OCI-M1 (cell line): ENCODE measurements around the gene PDE9A.
A peak's percentile ranks its signal among the peaks of the same experiment; 100 is the strongest.

Experiments
- DNase-seq: peaks from one replicate; lab custom pipeline; 2025; lab: John Stamatoyannopoulos, UW

The PDE9A gene

GRCh38 chr21:42771503-42771805 is 118.0 kb downstream of the PDE9A start:
- no peak for DNase-seq

GRCh38 chr21:42775123-42775522 is 121.7 kb downstream of the PDE9A start:
- no peak for DNase-seq

- DNase-seq: no peak
These were observed 122.5 kb downstream of the PDE9A start for GRCh38 chr21:42775891-42776290.

GRCh38 chr21:42777064-42777756 is 123.8 kb downstream of the PDE9A start:
- DNase-seq: no peak

- no peak for DNase-seq
These were observed 124.4 kb downstream of the PDE9A start for GRCh38 chr21:42777757-42778344.

GRCh38 chr21:42779431-42779861 is 126.0 kb downstream of the PDE9A start:
- no peak for DNase-seq

GRCh38 chr21:42780617-42781016 is 127.2 kb downstream of the PDE9A start:
- no peak for DNase-seq

- no peak for DNase-seq
These were observed 127.9 kb downstream of the PDE9A start for GRCh38 chr21:42781150-42781970.

GRCh38 chr21:42781971-42782722 is 128.7 kb downstream of the PDE9A start:
- no peak for DNase-seq

- DNase-seq: no peak
These were observed 129.4 kb downstream of the PDE9A start for GRCh38 chr21:42782723-42783242.

GRCh38 chr21:42784276-42784675 is 130.9 kb downstream of the PDE9A start:
- DNase-seq: no peak

GRCh38 chr21:42784896-42785451 is 131.6 kb downstream of the PDE9A start:
- DNase-seq: no peak

GRCh38 chr21:42785666-42786427 is 132.4 kb downstream of the PDE9A start:
- no peak for DNase-seq

- no peak for DNase-seq
These were observed 133.5 kb downstream of the PDE9A start for GRCh38 chr21:42786884-42787283.

- DNase-seq: no peak
These were observed 134.2 kb downstream of the PDE9A start for GRCh38 chr21:42787613-42788012.

- no peak for DNase-seq
These were observed 137.2 kb downstream of the PDE9A start for GRCh38 chr21:42790520-42791065.

GRCh38 chr21:42793774-42794173 is 140.4 kb downstream of the PDE9A start:
- DNase-seq: no peak

GRCh38 chr21:42794551-42794950 is 141.1 kb downstream of the PDE9A start:
- DNase-seq: no peak

- DNase-seq: peak; percentile 62
These were observed 143.1 kb downstream of the PDE9A start for GRCh38 chr21:42796327-42797062.

GRCh38 chr21:42797522-42797921 is 144.1 kb downstream of the PDE9A start:
- DNase-seq: no peak
